ENCODE data around the gene PHACTR2.
"Not testable (repeated sequence)": the region's sequence is repeated elsewhere in the genome, so short reads cannot be mapped to it uniquely, and the experiment has no call there.

Gene PHACTR2

DNA sequence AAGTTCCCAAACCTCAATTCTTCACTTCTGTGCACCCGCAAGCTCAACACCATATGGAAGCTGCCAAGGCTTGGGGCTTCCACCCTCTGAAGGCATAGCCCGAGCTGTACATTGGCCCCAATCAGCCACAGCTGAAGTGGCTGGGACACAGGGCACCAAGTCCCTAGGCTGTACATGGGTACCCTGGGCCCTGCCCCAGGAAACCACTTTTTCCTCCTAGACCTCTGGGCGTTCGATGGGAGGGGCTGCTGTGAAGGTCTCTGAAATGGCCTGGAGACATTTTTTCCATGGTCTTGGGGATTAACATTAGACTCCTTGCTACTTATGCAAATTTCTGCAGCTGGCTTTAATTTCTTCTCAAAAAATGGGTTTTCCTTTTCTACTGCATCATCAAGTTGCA lies 195.8 kb downstream of the PHACTR2 start:
- DNase-seq, result not testable (repeated sequence)

DNA sequence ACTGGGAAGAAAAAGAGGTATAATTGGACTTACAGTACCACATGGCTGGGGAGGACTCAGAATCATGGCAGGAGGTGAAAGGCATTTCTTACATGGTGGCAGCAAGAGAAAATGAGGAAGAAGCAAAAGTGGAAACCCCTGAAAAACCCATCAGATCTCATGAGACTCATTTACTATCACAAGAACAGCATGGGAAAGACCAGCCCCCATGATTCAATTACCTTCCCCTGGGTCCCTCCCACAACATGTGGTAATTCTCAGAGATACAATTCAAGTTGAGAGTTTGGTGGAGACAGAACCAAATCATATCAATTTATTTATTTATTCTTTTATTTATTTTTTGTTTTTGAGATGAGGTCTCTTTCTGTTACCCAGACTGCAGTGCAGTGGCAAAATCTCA lies 196.7 kb downstream of the PHACTR2 start:
- not testable (repeated sequence) for DNase-seq

DNA sequence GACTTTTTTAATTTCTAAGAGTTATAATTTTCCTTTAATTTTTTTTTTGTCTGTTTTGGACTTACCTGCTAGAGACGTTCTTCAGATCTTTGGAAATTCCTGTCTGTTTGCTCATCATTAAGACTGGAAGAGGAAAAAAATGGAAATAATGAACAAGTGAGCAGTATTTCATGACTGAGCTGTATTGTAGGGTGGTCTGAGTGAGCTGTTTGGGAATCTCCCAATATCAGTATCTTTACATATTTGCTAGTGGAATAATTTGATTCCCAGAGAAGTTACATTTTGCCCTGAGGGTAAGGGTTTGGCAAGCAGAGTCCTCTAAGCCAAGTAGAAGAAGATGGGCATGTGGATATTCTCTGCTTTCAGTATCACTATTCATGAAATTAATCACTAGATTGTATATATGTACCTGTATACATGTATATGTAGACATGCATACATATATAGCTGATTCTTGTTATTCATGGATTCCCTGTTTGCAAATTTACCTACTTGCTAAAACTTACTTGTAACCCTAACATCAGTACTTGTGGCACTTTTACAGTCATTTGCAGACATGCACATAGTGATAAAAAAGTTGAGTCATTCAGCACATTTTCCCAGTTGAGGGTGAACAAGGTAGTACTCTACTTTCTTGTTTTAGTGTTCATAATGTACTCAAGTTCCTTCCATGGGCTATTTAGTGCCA lies 200.0 kb downstream of the PHACTR2 start:
- no peak for DNase-seq

DNA sequence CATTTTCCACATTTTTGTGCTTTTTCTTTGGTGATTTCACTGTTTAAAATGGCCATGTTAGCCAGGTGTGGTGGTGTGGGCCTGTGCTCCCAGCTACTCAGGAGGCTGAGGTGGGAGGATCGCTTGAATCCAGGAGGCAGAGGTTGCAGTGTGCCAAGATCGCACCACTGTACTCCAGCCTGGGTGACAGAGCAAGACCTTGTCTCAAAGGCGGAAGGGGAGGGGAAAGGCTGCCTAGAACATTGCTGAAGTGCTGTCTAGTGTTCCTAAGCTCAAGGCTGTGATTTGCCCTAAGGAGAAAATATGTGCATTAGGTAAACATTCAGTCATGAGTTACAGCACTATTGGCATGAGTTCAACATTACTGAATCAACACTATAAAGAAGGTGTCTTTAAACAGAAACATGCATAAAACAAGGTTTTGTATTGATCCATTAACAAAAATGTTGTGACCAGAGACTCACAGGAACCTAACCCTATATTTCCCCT lies 200.6 kb downstream of the PHACTR2 start:
- DNase-seq, result no peak

- DNase-seq, result no peak
Measured at GRCh38 chr6:143880412-143880811, 202.6 kb downstream of the PHACTR2 start.
